ENCODE data around the gene SPOCK1.

DNA sequence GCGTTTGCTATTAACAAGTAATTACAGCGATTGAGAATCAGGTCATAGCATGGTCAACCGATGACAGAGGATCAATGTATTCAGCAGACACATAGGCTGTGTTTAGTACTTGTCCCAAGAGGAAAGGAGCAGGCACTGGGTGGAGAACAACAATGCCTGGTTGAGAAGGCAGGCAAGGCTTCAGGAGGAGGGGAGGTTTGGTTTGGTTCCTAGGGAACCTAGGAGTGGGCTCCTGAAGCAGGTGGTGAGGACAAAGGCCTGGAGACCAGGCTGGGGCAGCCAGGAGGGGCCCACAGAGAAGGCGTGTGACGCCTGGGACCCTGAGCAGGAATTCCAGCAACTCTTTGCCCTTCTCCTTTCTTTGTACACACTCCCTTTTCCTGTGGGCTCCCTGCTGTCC lies 195.6 kb downstream of the SPOCK1 start:
- TF ChIP-seq EZH2 (IDR thresholded peaks at IDR 0.05; ENCODE audit: insufficient read depth, poor library complexity, severe bottlenecking) (no peak), EZH2phosphoT487 (IDR thresholded peaks at IDR 0.05; ENCODE audit: insufficient read depth, low read depth) (no peak)
